ENCODE data around the gene QPCTL. TPM values are rescaled to one million over a fixed set of nuclear protein-coding genes. Genes with fewer than 3 reads are reported as not detected.

Gene QPCTL
- total and polyA plus RNA-seq, 9 of the 15 experiments (the other 6 are each of a cell fraction or from before 2014, with no cell fraction given) = 0.99 to 31.3 (median 12.7) TPM

DNA sequence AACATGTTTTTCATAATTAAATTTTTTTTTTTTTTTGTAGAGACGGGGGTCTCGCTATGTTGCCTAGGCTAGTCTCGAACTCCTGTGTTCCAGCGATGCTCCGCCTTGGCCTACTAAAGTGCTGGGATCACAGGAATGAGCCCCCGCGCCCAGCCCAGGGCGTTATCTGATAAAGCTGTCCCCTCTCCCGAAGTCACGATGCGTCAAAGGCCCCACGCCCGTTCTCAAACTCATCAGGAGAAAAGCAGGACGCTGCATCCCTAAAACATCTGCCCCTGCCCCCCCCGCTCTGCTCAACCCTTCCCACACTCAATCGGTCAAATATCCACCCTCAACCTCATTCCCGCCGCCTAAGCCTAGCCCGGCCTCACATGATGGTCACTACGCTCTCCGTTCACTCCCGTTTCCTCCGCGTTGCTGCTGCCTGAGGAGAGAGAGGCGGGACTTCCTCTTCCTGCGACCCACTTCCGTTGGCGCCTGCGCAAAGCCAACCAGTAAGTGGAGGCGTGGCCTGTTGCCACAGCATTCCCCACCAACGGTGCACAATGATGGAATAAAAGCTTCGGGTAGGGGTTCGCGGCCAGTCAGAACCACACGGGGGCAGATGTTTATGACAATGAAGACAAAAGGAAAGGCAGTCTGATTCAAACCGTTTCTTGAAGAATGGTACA lies 815 bp upstream of the QPCTL start, which contains the start of gene SNRPD2 (continued):
- no peak for TF ChIP-seq FOXM1 (IDR thresholded peaks at IDR 0.05; ENCODE audit: low read depth)
- TF ChIP-seq FOXM1 (CRISPR knock-in tag; IDR thresholded peaks at IDR 0.05; ENCODE audit: low read depth) = no peak
- no peak for TF ChIP-seq MTA3 (IDR thresholded peaks at IDR 0.05; ENCODE audit: borderline replicate concordance)
- TF ChIP-seq TAF7 (tag; IDR thresholded peaks at IDR 0.05) = peak; percentile 53; the same call in 1 of the 2 replicates
- peak; percentile 41 for TF ChIP-seq SMARCA4 (IDR thresholded peaks at IDR 0.05)
- TF ChIP-seq, protein P1, sequence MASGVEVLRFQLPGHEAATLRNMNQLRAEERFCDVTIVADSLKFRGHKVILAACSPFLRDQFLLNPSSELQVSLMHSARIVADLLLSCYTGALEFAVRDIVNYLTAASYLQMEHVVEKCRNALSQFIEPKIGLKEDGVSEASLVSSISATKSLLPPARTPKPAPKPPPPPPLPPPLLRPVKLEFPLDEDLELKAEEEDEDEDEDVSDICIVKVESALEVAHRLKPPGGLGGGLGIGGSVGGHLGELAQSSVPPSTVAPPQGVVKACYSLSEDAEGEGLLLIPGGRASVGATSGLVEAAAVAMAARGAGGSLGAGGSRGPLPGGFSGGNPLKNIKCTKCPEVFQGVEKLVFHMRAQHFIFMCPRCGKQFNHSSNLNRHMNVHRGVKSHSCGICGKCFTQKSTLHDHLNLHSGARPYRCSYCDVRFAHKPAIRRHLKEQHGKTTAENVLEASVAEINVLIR (CRISPR knock-in tag; IDR thresholded peaks at IDR 0.05) = no peak
- TF ChIP-seq CEBPG (CRISPR knock-in tag; IDR thresholded peaks at IDR 0.05) = peak; percentile 58; the same call in 1 of the 2 replicates
- TF ChIP-seq CEBPG (tag; conservative IDR thresholded peaks at IDR 0.05 in 1 of 2, IDR thresholded peaks at IDR 0.05 in 1 of 2) = no peak
- TF ChIP-seq TEAD1 (CRISPR knock-in tag; IDR thresholded peaks at IDR 0.05) = peak in 1 of 2 experiments; percentile 72; a peak in 2 of 4 replicates
- TF ChIP-seq, protein P2, sequence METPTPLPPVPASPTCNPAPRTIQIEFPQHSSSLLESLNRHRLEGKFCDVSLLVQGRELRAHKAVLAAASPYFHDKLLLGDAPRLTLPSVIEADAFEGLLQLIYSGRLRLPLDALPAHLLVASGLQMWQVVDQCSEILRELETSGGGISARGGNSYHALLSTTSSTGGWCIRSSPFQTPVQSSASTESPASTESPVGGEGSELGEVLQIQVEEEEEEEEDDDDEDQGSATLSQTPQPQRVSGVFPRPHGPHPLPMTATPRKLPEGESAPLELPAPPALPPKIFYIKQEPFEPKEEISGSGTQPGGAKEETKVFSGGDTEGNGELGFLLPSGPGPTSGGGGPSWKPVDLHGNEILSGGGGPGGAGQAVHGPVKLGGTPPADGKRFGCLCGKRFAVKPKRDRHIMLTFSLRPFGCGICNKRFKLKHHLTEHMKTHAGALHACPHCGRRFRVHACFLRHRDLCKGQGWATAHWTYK (CRISPR knock-in tag; IDR thresholded peaks at IDR 0.05) = no peak
- no peak for TF ChIP-seq HMG20B (CRISPR knock-in tag; IDR thresholded peaks at IDR 0.05)
- no peak for TF ChIP-seq FUS (optimal IDR thresholded peaks at IDR 0.05; ENCODE audit: low read depth, low read length)
- TF ChIP-seq PHF20 (IDR thresholded peaks at IDR 0.05; ENCODE audit: partially characterized antibody) = peak; percentile 91
- no peak for TF ChIP-seq MAFF (IDR thresholded peaks at IDR 0.05; ENCODE audit: low read length)
- TF ChIP-seq, protein P3, sequence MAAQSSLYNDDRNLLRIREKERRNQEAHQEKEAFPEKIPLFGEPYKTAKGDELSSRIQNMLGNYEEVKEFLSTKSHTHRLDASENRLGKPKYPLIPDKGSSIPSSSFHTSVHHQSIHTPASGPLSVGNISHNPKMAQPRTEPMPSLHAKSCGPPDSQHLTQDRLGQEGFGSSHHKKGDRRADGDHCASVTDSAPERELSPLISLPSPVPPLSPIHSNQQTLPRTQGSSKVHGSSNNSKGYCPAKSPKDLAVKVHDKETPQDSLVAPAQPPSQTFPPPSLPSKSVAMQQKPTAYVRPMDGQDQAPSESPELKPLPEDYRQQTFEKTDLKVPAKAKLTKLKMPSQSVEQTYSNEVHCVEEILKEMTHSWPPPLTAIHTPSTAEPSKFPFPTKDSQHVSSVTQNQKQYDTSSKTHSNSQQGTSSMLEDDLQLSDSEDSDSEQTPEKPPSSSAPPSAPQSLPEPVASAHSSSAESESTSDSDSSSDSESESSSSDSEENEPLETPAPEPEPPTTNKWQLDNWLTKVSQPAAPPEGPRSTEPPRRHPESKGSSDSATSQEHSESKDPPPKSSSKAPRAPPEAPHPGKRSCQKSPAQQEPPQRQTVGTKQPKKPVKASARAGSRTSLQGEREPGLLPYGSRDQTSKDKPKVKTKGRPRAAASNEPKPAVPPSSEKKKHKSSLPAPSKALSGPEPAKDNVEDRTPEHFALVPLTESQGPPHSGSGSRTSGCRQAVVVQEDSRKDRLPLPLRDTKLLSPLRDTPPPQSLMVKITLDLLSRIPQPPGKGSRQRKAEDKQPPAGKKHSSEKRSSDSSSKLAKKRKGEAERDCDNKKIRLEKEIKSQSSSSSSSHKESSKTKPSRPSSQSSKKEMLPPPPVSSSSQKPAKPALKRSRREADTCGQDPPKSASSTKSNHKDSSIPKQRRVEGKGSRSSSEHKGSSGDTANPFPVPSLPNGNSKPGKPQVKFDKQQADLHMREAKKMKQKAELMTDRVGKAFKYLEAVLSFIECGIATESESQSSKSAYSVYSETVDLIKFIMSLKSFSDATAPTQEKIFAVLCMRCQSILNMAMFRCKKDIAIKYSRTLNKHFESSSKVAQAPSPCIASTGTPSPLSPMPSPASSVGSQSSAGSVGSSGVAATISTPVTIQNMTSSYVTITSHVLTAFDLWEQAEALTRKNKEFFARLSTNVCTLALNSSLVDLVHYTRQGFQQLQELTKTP (IDR thresholded peaks at IDR 0.05; ENCODE audit: low read depth in 1 of 2, partially characterized antibody in 2 of 2) = peak in 1 of 2 experiments; percentile 79
- no peak for TF ChIP-seq ZNF764 (CRISPR knock-in tag; IDR thresholded peaks at IDR 0.05; ENCODE audit: low read depth)
- peak in 1 of 2 experiments; percentile 25; a peak in 1 of 4 replicates for TF ChIP-seq MAZ (CRISPR knock-in tag; conservative IDR thresholded peaks at IDR 0.05 in 1 of 2, IDR thresholded peaks at IDR 0.05 in 1 of 2)
- 0 out of 4 replicates have a peak, but pooled peaks of 1 of the 2 experiments have one; percentile 48 for TF ChIP-seq KDM4B (IDR thresholded peaks at IDR 0.05; ENCODE audit: borderline replicate concordance in 2 of 2, low read depth in 1 of 2)
- TF ChIP-seq ETV6 (IDR thresholded peaks at IDR 0.05; ENCODE audit: borderline replicate concordance in 1 of 2, low read depth in 2 of 2, low read length in 1 of 2) = no peak
- TF ChIP-seq ETV6 (CRISPR knock-in tag; IDR thresholded peaks at IDR 0.05; ENCODE audit: borderline replicate concordance) = peak; percentile 77; the same call in 1 of the 2 replicates
- no peak for TF ChIP-seq NUFIP1 (IDR thresholded peaks at IDR 0.05; ENCODE audit: partially characterized antibody)
- TF ChIP-seq ZNF143 (CRISPR knock-in tag; IDR thresholded peaks at IDR 0.05) = no peak

Data from K562 (cell line).